PC-9 (cell line): ENCODE measurements around the gene RAB3C. TPM values are rescaled to one million over a fixed set of nuclear protein-coding genes. Genes with fewer than 3 reads are reported as not detected.

Source experiments
- BruUV-seq: library from RNA; stranded (reverse); fragments of 400-500 nt; replicated peaks from 2 replicates; lab custom pipeline; 2021; lab: Mats Ljungman, UMichigan
- CTCF ChIA-PET: fragments of 300-600 bp; sonication (Branson Sonifier 250); formaldehyde crosslinking; loops from one replicate; lab custom pipeline; 2022; ENCODE audit warnings: antibody characterized with exemption; lab: Charles Lee
- POLR2A ChIA-PET: fragments of 300-600 bp; sonication (Branson Sonifier 250); formaldehyde crosslinking; loops from one replicate; lab custom pipeline; 2022; ENCODE audit warnings: antibody characterized with exemption; ENCODE audit not compliant: unreplicated experiment; lab: Charles Lee
- DNase-seq, 2 experiments: peaks; one replicate each; pipeline versions ENCODE4 v3.0.0 to v3.0.0-alpha.2; 2015 to 2022; ENCODE audit warnings: mixed read lengths in 1 of 2
- H2AFZ ChIP-seq: fragments of 200-600 bp; sonication (generic); 2 replicates; pipeline ENCODE4 v1.8.1; 2017; ENCODE audit warnings: antibody characterized with exemption
- H3F3A ChIP-seq: fragments of 200-600 bp; sonication (generic); 2 replicates; pipeline ENCODE4 v1.8.1; 2017; ENCODE audit warnings: antibody characterized with exemption, mild to moderate bottlenecking, low read depth; ENCODE audit not compliant: insufficient read depth
- H3K27ac ChIP-seq: fragments of 200-600 bp; sonication (generic); 2 replicates; pipeline ENCODE4 v1.6.1; 2016; ENCODE audit warnings: mixed run types
- H3K27me3 ChIP-seq: fragments of 200-600 bp; sonication (generic); 2 replicates; pipeline ENCODE4 v1.6.1; 2016; ENCODE audit warnings: low read depth, mixed run types; ENCODE audit not compliant: insufficient read depth
- H3K36me3 ChIP-seq: fragments of 200-600 bp; sonication (generic); 2 replicates; pipeline ENCODE4 v1.6.1; 2016; ENCODE audit warnings: low read depth, mixed run types
- H3K4me1 ChIP-seq: fragments of 200-600 bp; sonication (generic); replicated peaks from 2 replicates; pipeline ENCODE4 v1.6.1; 2016; ENCODE audit warnings: mixed run types; ENCODE audit not compliant: insufficient read depth
- H3K4me2 ChIP-seq: fragments of 200-600 bp; sonication (generic); 2 replicates; pipeline ENCODE4 v1.6.1; 2017; ENCODE audit warnings: mixed run types
- H3K4me3 ChIP-seq: fragments of 200-600 bp; sonication (generic); 2 replicates; pipeline ENCODE4 v1.6.1; 2016; ENCODE audit warnings: mixed run types
- H3K79me2 ChIP-seq: fragments of 200-600 bp; sonication (generic); 2 replicates; pipeline ENCODE4 v1.6.1; 2017; ENCODE audit warnings: low read depth, mixed run types
- H3K9me2 ChIP-seq: fragments of 200-600 bp; sonication (generic); 2 replicates; pipeline ENCODE4 v1.8.1; 2017; ENCODE audit warnings: mild to moderate bottlenecking; ENCODE audit not compliant: insufficient read depth
- H3K9me3 ChIP-seq: fragments of 200-600 bp; sonication (generic); 2 replicates; pipeline ENCODE4 v1.8.1; 2016; ENCODE audit warnings: low read depth; ENCODE audit not compliant: insufficient read depth
- H4K20me1 ChIP-seq: fragments of 200-600 bp; sonication (generic); 2 replicates; pipeline ENCODE4 v1.8.1; 2017; ENCODE audit not compliant: insufficient read depth
- CTCF ChIP-seq: fragments of 200-600 bp; sonication (generic); conservative IDR thresholded peaks from 2 replicates; pipeline ENCODE4 v1.6.1; 2017; ENCODE audit warnings: mixed run types, antibody characterized with exemption, mild to moderate bottlenecking, moderate library complexity
- EZH2 ChIP-seq: fragments of 200-600 bp; sonication (generic); IDR thresholded peaks from 2 replicates; pipeline ENCODE4 v1.8.0; 2017; ENCODE audit warnings: antibody characterized with exemption, low read depth
- intact Hi-C: fragments of 100-400 bp; cut with micrococcal nuclease; formaldehyde crosslinking; loops from one replicate; pipeline ENCODE4 v1.10.0; 2022; ENCODE audit not compliant: unreplicated experiment
- total RNA-seq: library from RNA; stranded (reverse); gene quantifications from 2 replicates; pipeline ENCODE4 v1.2.3, GENCODE V29; 2021

RAB3C gene
- total RNA-seq, 1 experiment from 2014 or later: not detected

DNA sequence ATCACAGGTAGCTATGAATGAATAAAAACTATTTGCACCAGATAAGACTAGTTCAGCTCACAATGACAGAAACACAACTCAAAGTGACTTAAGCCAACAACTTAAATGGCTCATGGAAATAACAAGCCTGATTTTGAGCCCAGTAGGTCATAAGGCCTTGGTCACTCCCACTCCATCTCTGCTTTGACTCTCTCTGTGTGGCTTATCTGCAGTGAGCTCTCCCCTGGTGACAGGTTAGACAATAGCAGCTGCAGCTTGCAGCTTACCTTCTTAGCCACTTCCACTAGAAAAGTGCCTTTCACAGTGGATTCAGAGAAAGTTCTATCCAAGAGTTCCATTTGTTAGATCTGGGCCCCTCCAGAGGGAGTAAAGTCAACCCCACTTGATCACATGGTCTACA lies 315.7 kb downstream of the RAB3C start:
- H3K27me3 ChIP-seq: no peaks in the 10 kb centered on the region
- H3K4me1 ChIP-seq: no peaks in the 10 kb centered on the region
- POLR2A ChIA-PET: no interaction called here
- BruUV-seq: no TSS peak
- H3K79me2 ChIP-seq: no peaks in the 10 kb centered on the region
- no peak overlapping the region for H3K27ac ChIP-seq
- no peaks in the 10 kb centered on the region for H4K20me1 ChIP-seq
- no peaks in the 10 kb centered on the region for H3K9me3 ChIP-seq
- H3K4me2 ChIP-seq: no peak overlapping the region
- TF ChIP-seq CTCF (no peak), EZH2 (no peak)
- no peak for DNase-seq
- H3K9me2 ChIP-seq: no peaks in the 10 kb centered on the region
- H3K4me3 ChIP-seq: no peak overlapping the region
- CTCF ChIA-PET: no interaction called here
- no peak overlapping the region for H2AFZ ChIP-seq
- H3K36me3 ChIP-seq: no peaks in the 10 kb centered on the region
- intact Hi-C loops: no loop called here
- H3F3A ChIP-seq: no peaks in the 10 kb centered on the region

- no peak overlapping the region for H3K4me2 ChIP-seq
- ChIA-PET POLR2A (no interaction called here), CTCF (no interaction called here)
- no peaks in the 10 kb centered on the region for H3K4me1 ChIP-seq
- H3K79me2 ChIP-seq: no peaks in the 10 kb centered on the region
- H4K20me1 ChIP-seq: no peaks in the 10 kb centered on the region
- TF ChIP-seq CTCF (no peak), EZH2 (no peak)
- H3K9me3 ChIP-seq: no peaks in the 10 kb centered on the region
- H3K27me3 ChIP-seq: no peaks in the 10 kb centered on the region
- no peak for DNase-seq
- no TSS peak for BruUV-seq
- no peak overlapping the region for H2AFZ ChIP-seq
- intact Hi-C loops: no loop called here
- H3K36me3 ChIP-seq: no peaks in the 10 kb centered on the region
- no peaks in the 10 kb centered on the region for H3F3A ChIP-seq
- H3K4me3 ChIP-seq: no peak overlapping the region
- no peaks in the 10 kb centered on the region for H3K9me2 ChIP-seq
- H3K27ac ChIP-seq: no peak overlapping the region
These were observed 318.4 kb downstream of the RAB3C start for GRCh38 chr5:58901271-58901670.

- H3F3A ChIP-seq: no peaks in the 10 kb centered on the region
- CTCF ChIA-PET: no interaction called here
- no peak overlapping the region for H3K4me2 ChIP-seq
- no peak overlapping the region for H3K27ac ChIP-seq
- no peaks in the 10 kb centered on the region for H3K27me3 ChIP-seq
- H3K36me3 ChIP-seq: no peaks in the 10 kb centered on the region
- BruUV-seq: no TSS peak
- TF ChIP-seq CTCF (no peak), EZH2 (no peak)
- no peaks in the 10 kb centered on the region for H3K9me3 ChIP-seq
- no peaks in the 10 kb centered on the region for H4K20me1 ChIP-seq
- H3K9me2 ChIP-seq: no peaks in the 10 kb centered on the region
- DNase-seq: no peak
- H2AFZ ChIP-seq: no peak overlapping the region
- no peaks in the 10 kb centered on the region for H3K4me1 ChIP-seq
- POLR2A ChIA-PET: interaction anchor here (0.6 kb wide), 1 partner anchor 1231 kb away, joined by 3 read pairs; no protein-coding TSS in a partner anchor
- H3K4me3 ChIP-seq: no peak overlapping the region
- H3K79me2 ChIP-seq: no peaks in the 10 kb centered on the region
- intact Hi-C loops: no loop called here
These were observed 319.4 kb downstream of the RAB3C start for GRCh38 chr5:58902305-58902704.
